GM12878 (cell line): ENCODE results near the gene LRRC4. TPM values are rescaled to one million over a fixed set of nuclear protein-coding genes. Genes with fewer than 3 reads are reported as not detected.

Source experiments
- ATAC-seq: fragments of 200-7000 bp; cut with Tn5 transposase; 3 replicates; pipeline ENCODE4 v1.9.1; 2020; ENCODE audit warnings: mild to moderate bottlenecking, moderate library complexity
- BruUV-seq: library from RNA; stranded (reverse); fragments of 400-500 nt; replicated peaks from 2 replicates; lab custom pipeline; 2021; lab: Mats Ljungman, UMichigan
- CTCF ChIA-PET: fragments of 300-600 bp; sonication (Branson Sonifier 250); formaldehyde crosslinking; extraction: SDS; loops from one replicate; lab custom pipeline; 2021; ENCODE audit warnings: inconsistent platforms; lab: Yijun Ruan, JAX
- POLR2A ChIA-PET: fragments of 350-600 bp; formaldehyde crosslinking; extraction: SDS; loops from one replicate; lab custom pipeline; 2021; ENCODE audit warnings: inconsistent platforms; lab: Charles Lee
- RAD21 ChIA-PET: fragments of 300-600 bp; sonication (Branson Sonifier 250); formaldehyde crosslinking; loops from one replicate; lab custom pipeline; 2023; ENCODE audit warnings: antibody characterized with exemption; ENCODE audit not compliant: unreplicated experiment; lab: Charles Lee
- SMC1A ChIA-PET: fragments of 300-600 bp; sonication (Branson Sonifier 250); formaldehyde crosslinking; loops from one replicate; lab custom pipeline; 2023; ENCODE audit not compliant: unreplicated experiment, uncharacterized antibody; lab: Charles Lee
- DNase-seq: peaks from one replicate; pipeline ENCODE4 v3.0.0-alpha.2; 2011; ENCODE audit warnings: low read depth, low spot score
- FAIRE-seq: peaks from 3 replicates; lab custom pipeline; 2011; peaks lifted over from hg19 to GRCh38; lab: Jason Lieb, UNC
- H2AFZ ChIP-seq: 2 replicates; pipeline ENCODE4 v1.6.0; 2011; ENCODE audit warnings: low read depth, low read length, control low read depth; ENCODE audit not compliant: control insufficient read depth
- H3K27ac ChIP-seq: 2 replicates; pipeline ENCODE4 v1.5.1; 2011; ENCODE audit warnings: control low read depth; ENCODE audit not compliant: control insufficient read depth, insufficient read depth
- H3K27me3 ChIP-seq, 2 experiments: replicated peaks in 1 of 2; 2 replicates each; pipeline versions ENCODE4 v1.6.0 to v1.6.1; 2011; ENCODE audit warnings: low read length in 1 of 2; ENCODE audit not compliant: control insufficient read depth in 2 of 2, insufficient read depth in 2 of 2
- H3K36me3 ChIP-seq, 2 experiments: 2 replicates each; pipeline ENCODE4 v1.5.1; 2011; ENCODE audit warnings: low read length in 1 of 2; ENCODE audit not compliant: control insufficient read depth in 2 of 2, insufficient read depth in 2 of 2
- H3K4me1 ChIP-seq: 2 replicates; pipeline ENCODE4 v1.6.1; 2011; ENCODE audit warnings: mild to moderate bottlenecking, low read length, moderate library complexity, mixed read lengths; ENCODE audit not compliant: control insufficient read depth, insufficient read depth
- H3K4me2 ChIP-seq: 2 replicates; pipeline ENCODE4 v1.6.0; 2011; ENCODE audit warnings: control low read depth; ENCODE audit not compliant: control insufficient read depth, insufficient read depth
- H3K4me3 ChIP-seq: fragments of 200-600 bp; sonication (generic); 2 replicates; pipeline ENCODE4 v1.5.1; 2016
- H3K79me2 ChIP-seq: 2 replicates; pipeline ENCODE4 v1.6.0; 2011; ENCODE audit warnings: low read length; ENCODE audit not compliant: control insufficient read depth, insufficient read depth
- H3K9ac ChIP-seq: 2 replicates; pipeline ENCODE4 v1.8.0; 2011; ENCODE audit warnings: low read length, control low read depth, mixed read lengths; ENCODE audit not compliant: control insufficient read depth, insufficient read depth
- H3K9me3 ChIP-seq: replicated peaks from 3 replicates; pipeline ENCODE4 v1.5.1; 2011; ENCODE audit warnings: mild to moderate bottlenecking, low read length; ENCODE audit not compliant: control insufficient read depth, insufficient read depth
- H4K20me1 ChIP-seq: 2 replicates; pipeline ENCODE4 v1.6.0; 2011; ENCODE audit not compliant: control insufficient read depth, insufficient read depth
- CBX3 ChIP-seq: fragments of 200-600 bp; sonication (generic); IDR thresholded peaks from 2 replicates; pipeline ENCODE4 v1.6.1; 2016; ENCODE audit warnings: low read depth, borderline replicate concordance
- HSF1 ChIP-seq: fragments of 150-350 bp; IDR thresholded peaks from 2 replicates; pipeline ENCODE4 v1.6.1; 2014; ENCODE audit warnings: mild to moderate bottlenecking, low read depth, low read length
- PAX5 ChIP-seq: IDR thresholded peaks from 2 replicates; pipeline ENCODE4 v1.6.1; 2011; ENCODE audit warnings: low read depth, low read length, borderline replicate concordance
- POLR2AphosphoS2 ChIP-seq: IDR thresholded peaks from 2 replicates; pipeline ENCODE4 v1.6.1; 2011; ENCODE audit warnings: low read depth, mild to moderate bottlenecking, low read length, improper control_type of control experiment, moderate library complexity
- STAT3 ChIP-seq: IDR thresholded peaks from 2 replicates; pipeline ENCODE4 v1.6.1; 2011; ENCODE audit warnings: low read depth, low read length, improper control_type of control experiment
- USF1 ChIP-seq: IDR thresholded peaks from 2 replicates; pipeline ENCODE4 v1.6.1; 2011; ENCODE audit warnings: borderline replicate concordance, low read depth, mild to moderate bottlenecking, moderate library complexity, mixed read lengths, low read length; ENCODE audit not compliant: insufficient read depth; ENCODE audit errors: extremely low read length
- ZBTB33 ChIP-seq: fragments of 450-650 bp; IDR thresholded peaks from 2 replicates; pipeline ENCODE4 v1.6.1; 2017; ENCODE audit warnings: mild to moderate bottlenecking
- WGBS: methylation state at CpG from one replicate; pipeline ENCODE4 v1.1.6; 2016; ENCODE audit warnings: low lambda C conversion rate; ENCODE audit not compliant: insufficient replicate concordance, insufficient coverage; ENCODE audit errors: missing lambda C conversion rate; 5-methylcytosine and 5-hydroxymethylcytosine counted together
- in situ Hi-C: fragments of 300-500 bp; cut with MboI; formaldehyde crosslinking; loops from 9 replicates; pipeline ENCODE4 v1.14.3; 2018; ENCODE audit warnings: mixed read lengths
- intact Hi-C: fragments of 100-400 bp; cut with micrococcal nuclease; formaldehyde crosslinking; loops from one replicate; pipeline ENCODE4 v1.14.2; 2022; ENCODE audit not compliant: unreplicated experiment
- polyA plus RNA-seq, 11 experiments: library from polyadenylated mRNA; depleted of rRNA in 4 of 11; unstranded in 6 of 11; stranded (reverse) in 5 of 11; fragments of >200 nt; fragmentation: Nextera tagmentation in 4 of 11; fragmentation: Illumina TruSeq in 1 of 11; extraction: Ambion mirVana in 4 of 11; extraction: Trizol in 1 of 11; gene quantifications; 1 replicate in 1 of 11; 2 replicates in 10 of 11; pipeline versions ENCODE4 v1.2.1 to v1.2.3, GENCODE V29; 2011 to 2016; ENCODE audit warnings: inconsistent platforms in 2 of 11, missing spikeins in 2 of 11, low read depth in 1 of 11
- total RNA-seq, 4 experiments: library from RNA; depleted of rRNA in 3 of 4; stranded (reverse); fragments of >200 nt in 3 of 4; fragmentation: Illumina TruSeq in 1 of 4; extraction: Trizol in 1 of 4; gene quantifications; 2 replicates each; pipeline versions ENCODE4 v1.2.1 to v1.2.3, GENCODE V29; 2013 to 2021
- TF ChIP-seq, protein P1 (sequence below): fragments of 450-650 bp; IDR thresholded peaks from 2 replicates; pipeline ENCODE4 v1.6.1; 2018; ENCODE audit warnings: mild to moderate bottlenecking, low read depth, moderate library complexity; ENCODE audit not compliant: partially characterized antibody

LRRC4 gene
- total and polyA plus RNA-seq, 10 of the 15 experiments (the other 5 are each of a cell fraction or from before 2014, with no cell fraction given), result 0.06 to 0.85 (median 0.12) TPM; not detected in 4

GRCh38 chr7:128008141-128008540 is 23.1 kb downstream of the LRRC4 start:
- 86% methylated on average over 5 of the region's 5 CpGs for WGBS

GRCh38 chr7:128007303-128007680 is 23.9 kb downstream of the LRRC4 start:
- H4K20me1 ChIP-seq, result 0 out of 2 replicates have a peak, but pooled peaks cover 4% of the 10 kb centered on the region
- BruUV-seq, result no TSS peak
- CTCF ChIA-PET, result no interaction called here
- H2AFZ ChIP-seq, result no peak overlapping the region
- SMC1A ChIA-PET, result interaction anchor here (1.0 kb wide), 1 partner anchor 21 kb away, joined by 5 read pairs; no protein-coding TSS in a partner anchor
- peaks cover 10 to 12% of the 10 kb centered on the region in 2 experiments; a peak in 3 of 4 replicates for H3K36me3 ChIP-seq
- no peaks in the 10 kb centered on the region for H3K79me2 ChIP-seq
- H3K4me2 ChIP-seq, result no peak overlapping the region
- no peak overlapping the region for H3K27ac ChIP-seq
- RAD21 ChIA-PET, result no interaction called here
- no peak for ATAC-seq
- intact Hi-C loops (no loop called here), in situ Hi-C loops (no loop called here)
- FAIRE-seq, result no peak
- H3K9me3 ChIP-seq, result no peaks in the 10 kb centered on the region
- DNase-seq, result no peak
- H3K4me1 ChIP-seq, result peaks cover 30% of the 10 kb centered on the region
- H3K4me3 ChIP-seq, result no peak overlapping the region
- no peaks in the 10 kb centered on the region for H3K27me3 ChIP-seq
- 97% methylated on average over 3 of the region's 3 CpGs for WGBS
- POLR2A ChIA-PET, result interaction anchor here (0.5 kb wide), 1 partner anchor 98 kb away, joined by 3 read pairs; no protein-coding TSS in a partner anchor
- no peak overlapping the region for H3K9ac ChIP-seq
- TF ChIP-seq, protein P1, sequence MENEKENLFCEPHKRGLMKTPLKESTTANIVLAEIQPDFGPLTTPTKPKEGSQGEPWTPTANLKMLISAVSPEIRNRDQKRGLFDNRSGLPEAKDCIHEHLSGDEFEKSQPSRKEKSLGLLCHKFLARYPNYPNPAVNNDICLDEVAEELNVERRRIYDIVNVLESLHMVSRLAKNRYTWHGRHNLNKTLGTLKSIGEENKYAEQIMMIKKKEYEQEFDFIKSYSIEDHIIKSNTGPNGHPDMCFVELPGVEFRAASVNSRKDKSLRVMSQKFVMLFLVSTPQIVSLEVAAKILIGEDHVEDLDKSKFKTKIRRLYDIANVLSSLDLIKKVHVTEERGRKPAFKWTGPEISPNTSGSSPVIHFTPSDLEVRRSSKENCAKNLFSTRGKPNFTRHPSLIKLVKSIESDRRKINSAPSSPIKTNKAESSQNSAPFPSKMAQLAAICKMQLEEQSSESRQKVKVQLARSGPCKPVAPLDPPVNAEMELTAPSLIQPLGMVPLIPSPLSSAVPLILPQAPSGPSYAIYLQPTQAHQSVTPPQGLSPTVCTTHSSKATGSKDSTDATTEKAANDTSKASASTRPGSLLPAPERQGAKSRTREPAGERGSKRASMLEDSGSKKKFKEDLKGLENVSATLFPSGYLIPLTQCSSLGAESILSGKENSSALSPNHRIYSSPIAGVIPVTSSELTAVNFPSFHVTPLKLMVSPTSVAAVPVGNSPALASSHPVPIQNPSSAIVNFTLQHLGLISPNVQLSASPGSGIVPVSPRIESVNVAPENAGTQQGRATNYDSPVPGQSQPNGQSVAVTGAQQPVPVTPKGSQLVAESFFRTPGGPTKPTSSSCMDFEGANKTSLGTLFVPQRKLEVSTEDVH, result no peak
- TF ChIP-seq CBX3 (no peak), POLR2AphosphoS2 (no peak), STAT3 (no peak), HSF1 (no peak), ZBTB33 (no peak)

More at GRCh38 chr7:128008141-128008540, 23.1 kb downstream of the LRRC4 start:
- FAIRE-seq, result no peak
- no peak for DNase-seq
- POLR2A ChIA-PET, result interaction anchor here (0.6 kb wide), 1 partner anchor 746 kb away, joined by 3 read pairs; no protein-coding TSS in a partner anchor
- Histone ChIP-seq H4K20me1 (no peaks in the 10 kb centered on the region), H3K9me3 (no peaks in the 10 kb centered on the region), H3K27me3 (no peaks in the 10 kb centered on the region), H3K79me2 (no peaks in the 10 kb centered on the region), H3K4me1 (peaks cover 21% of the 10 kb centered on the region), H3K36me3 (peaks cover 16 to 17% of the 10 kb centered on the region in 2 experiments; a peak in 3 of 4 replicates), H3K27ac (no peak overlapping the region), H3K9ac (no peak overlapping the region), H3K4me2 (no peak overlapping the region)
- intact Hi-C loops (no loop called here), in situ Hi-C loops (no loop called here)
- BruUV-seq, result no TSS peak
- ATAC-seq, result no peak
- TF ChIP-seq USF1 (no peak), PAX5 (no peak)
- TF ChIP-seq, all 136 proteins: peak for 0
- ChIA-PET CTCF (interaction anchor here (0.6 kb wide), 1 partner anchor 290 kb away, joined by 3 read pairs; no protein-coding TSS in a partner anchor), RAD21 (no interaction called here), SMC1A (interaction anchor here (1.0 kb wide), 1 partner anchor 22 kb away, joined by 5 read pairs; no protein-coding TSS in a partner anchor)
- Histone ChIP-seq H3K4me3 (no peak overlapping the region), H2AFZ (no peak overlapping the region)
